Measurements from ENCODE around the gene SMO.

DNA sequence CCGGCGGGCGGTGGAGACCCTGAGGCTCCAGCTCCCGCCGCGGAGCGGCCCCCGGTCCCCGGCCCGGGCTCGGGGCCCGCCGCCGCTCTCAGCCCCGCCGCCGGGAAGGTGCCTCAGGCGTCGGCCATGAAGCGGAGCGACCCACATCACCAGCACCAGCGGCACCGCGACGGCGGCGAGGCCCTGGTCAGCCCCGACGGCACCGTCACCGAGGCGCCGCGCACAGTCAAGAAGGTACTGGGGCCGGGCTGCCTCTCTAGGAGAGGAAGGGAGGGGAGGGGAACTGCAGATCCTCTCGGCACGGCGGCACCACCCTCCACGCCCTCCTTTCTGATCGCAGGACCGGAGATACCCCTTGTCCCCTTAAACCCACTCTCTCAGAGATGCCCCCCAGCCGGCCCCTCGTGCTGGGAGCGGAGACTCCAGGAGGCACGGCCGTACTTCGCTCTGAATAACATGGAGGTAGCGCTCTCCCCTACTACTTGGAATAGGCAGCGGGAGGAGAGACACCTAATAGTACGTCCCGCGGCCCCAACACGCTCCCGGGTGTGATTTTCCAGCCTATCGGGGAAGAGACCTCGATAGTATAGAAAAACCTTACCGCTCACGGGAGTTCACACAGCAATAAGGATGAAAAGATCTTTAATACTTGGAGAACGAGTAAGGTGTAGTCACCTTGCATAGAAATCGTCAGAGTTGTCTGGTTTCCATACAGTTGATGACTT lies 36.9 kb downstream of the SMO start:
- TF ChIP-seq CTCF (IDR thresholded peaks at IDR 0.05) (peak in 1 of 5 experiments; percentile 9), POLR2AphosphoS5 (IDR thresholded peaks at IDR 0.05) (no peak)
